HepG2 (cell line): ENCODE measurements around the gene PLOD2. TPM values are rescaled to one million over a fixed set of nuclear protein-coding genes. Genes with fewer than 3 reads are reported as not detected.

Experiments used
- ATF5 ChIP-seq: sonication (generic); formaldehyde crosslinking; IDR thresholded peaks from 2 replicates; pipeline ENCODE4 v1.4.0; 2020; ENCODE audit warnings: mild to moderate bottlenecking, low read depth, missing genetic modification reagents
- ATRX ChIP-seq: sonication (generic); formaldehyde crosslinking; IDR thresholded peaks from 2 replicates; pipeline ENCODE4 v1.4.0; 2020; ENCODE audit warnings: missing genetic modification reagents, borderline replicate concordance
- CCAR2 ChIP-seq: fragments of 200-400 bp; formaldehyde crosslinking; optimal IDR thresholded peaks from 2 replicates; pipeline ENCODE3; 2018; ENCODE audit warnings: low read depth, mild to moderate bottlenecking, low read length, moderate library complexity
- FOSL2 ChIP-seq: sonication (generic); formaldehyde crosslinking; IDR thresholded peaks from 2 replicates; pipeline ENCODE4 v1.4.0; 2020; ENCODE audit warnings: missing genetic modification reagents
- HMGXB3 ChIP-seq: sonication (generic); formaldehyde crosslinking; IDR thresholded peaks from 2 replicates; pipeline ENCODE4 v1.4.0; 2020; ENCODE audit warnings: missing genetic modification reagents, borderline replicate concordance
- HNF4A ChIP-seq: sonication (generic); formaldehyde crosslinking; IDR thresholded peaks from 2 replicates; pipeline ENCODE4 v1.4.0; 2020; ENCODE audit warnings: missing genetic modification reagents
- KLF11 ChIP-seq: IDR thresholded peaks from 2 replicates; pipeline ENCODE4 v1.6.1; 2016; ENCODE audit warnings: missing compliant biosample characterization
- MATR3 ChIP-seq: sonication (generic); formaldehyde crosslinking; IDR thresholded peaks from 2 replicates; pipeline ENCODE4 v1.4.0; 2020; ENCODE audit warnings: missing genetic modification reagents
- MIXL1 ChIP-seq: IDR thresholded peaks from 2 replicates; pipeline ENCODE4 v1.6.1; 2016
- PATZ1 ChIP-seq: sonication (generic); formaldehyde crosslinking; IDR thresholded peaks from 2 replicates; pipeline ENCODE4 v1.4.0; 2020; ENCODE audit warnings: missing genetic modification reagents
- PHB2 ChIP-seq: fragments of 450-650 bp; IDR thresholded peaks from 2 replicates; pipeline ENCODE4 v1.6.1; 2018; ENCODE audit not compliant: partially characterized antibody
- POLR2A ChIP-seq, 2 experiments: IDR thresholded peaks; 2 replicates each; pipeline ENCODE4 v1.6.1; 2011; ENCODE audit warnings: low read depth in 2 of 2, low read length in 2 of 2, mild to moderate bottlenecking in 1 of 2, moderate library complexity in 1 of 2; ENCODE audit not compliant: insufficient read depth in 1 of 2
- PRMT3 ChIP-seq: sonication (generic); formaldehyde crosslinking; IDR thresholded peaks from 2 replicates; pipeline ENCODE4 v1.8.1; 2022; ENCODE audit warnings: low read depth, mild to moderate bottlenecking, moderate library complexity, missing genetic modification reagents, borderline replicate concordance
- RARG ChIP-seq: sonication (generic); formaldehyde crosslinking; IDR thresholded peaks from 2 replicates; pipeline ENCODE4 v1.4.0; 2020; ENCODE audit warnings: low read depth, mild to moderate bottlenecking, missing genetic modification reagents
- SAP130 ChIP-seq: IDR thresholded peaks from 2 replicates; pipeline ENCODE4 v1.6.1; 2016; ENCODE audit warnings: low read depth
- SMAD9 ChIP-seq: sonication (generic); formaldehyde crosslinking; IDR thresholded peaks from 2 replicates; pipeline ENCODE4 v1.5.1; 2020; ENCODE audit warnings: mild to moderate bottlenecking, missing genetic modification reagents
- SMARCE1 ChIP-seq: fragments of 450-650 bp; IDR thresholded peaks from 2 replicates; pipeline ENCODE4 v1.6.1; 2017; ENCODE audit warnings: borderline replicate concordance
- SNRNP70 ChIP-seq: fragments of 200-400 bp; formaldehyde crosslinking; IDR thresholded peaks from 2 replicates; pipeline ENCODE4 v1.6.1; 2017; ENCODE audit warnings: mild to moderate bottlenecking, low read depth, low read length, moderate library complexity
- TEAD3 ChIP-seq: optimal IDR thresholded peaks from 2 replicates; pipeline ENCODE3; 2016; ENCODE audit warnings: borderline replicate concordance
- YY1 ChIP-seq: IDR thresholded peaks from 2 replicates; pipeline ENCODE4 v1.6.1; 2011; ENCODE audit warnings: low read length, low read depth, moderate library complexity, mild to moderate bottlenecking; ENCODE audit not compliant: insufficient read depth, insufficient replicate concordance
- ZBTB42 ChIP-seq: sonication (generic); formaldehyde crosslinking; IDR thresholded peaks from 2 replicates; pipeline ENCODE4 v1.5.0; 2020; ENCODE audit warnings: mild to moderate bottlenecking, missing genetic modification reagents
- ZNF367 ChIP-seq: sonication (generic); formaldehyde crosslinking; IDR thresholded peaks from 2 replicates; pipeline ENCODE4 v1.4.0; 2020; ENCODE audit warnings: missing genetic modification reagents, borderline replicate concordance
- ZNF484 ChIP-seq: sonication (generic); formaldehyde crosslinking; IDR thresholded peaks from 2 replicates; pipeline ENCODE4 v1.5.1; 2020; ENCODE audit warnings: mild to moderate bottlenecking, low read depth, missing genetic modification reagents, borderline replicate concordance
- ZNF577 ChIP-seq: sonication (generic); formaldehyde crosslinking; IDR thresholded peaks from 2 replicates; pipeline ENCODE4 v1.4.0; 2020; ENCODE audit warnings: mild to moderate bottlenecking, low read depth, missing genetic modification reagents, borderline replicate concordance
- ZNF660 ChIP-seq: sonication (generic); formaldehyde crosslinking; IDR thresholded peaks from 2 replicates; pipeline ENCODE4 v1.5.1; 2020; ENCODE audit warnings: mild to moderate bottlenecking, low read depth, missing genetic modification reagents, borderline replicate concordance
- ZNF670 ChIP-seq: sonication (generic); formaldehyde crosslinking; IDR thresholded peaks from 2 replicates; pipeline ENCODE4 v1.8.0; 2022; ENCODE audit warnings: mild to moderate bottlenecking, missing genetic modification reagents, borderline replicate concordance
- ZNF724P ChIP-seq: sonication (generic); formaldehyde crosslinking; IDR thresholded peaks from 2 replicates; pipeline ENCODE4 v1.8.0; 2022; ENCODE audit warnings: missing genetic modification reagents, borderline replicate concordance
- polyA plus RNA-seq, 8 experiments: library from polyadenylated mRNA; depleted of rRNA in 3 of 8; stranded (reverse) in 7 of 8; unstranded in 1 of 8; fragments of >200 nt; fragmentation: Illumina TruSeq in 4 of 8; extraction: Trizol in 4 of 8; gene quantifications; 2 replicates each; pipeline versions ENCODE4 v1.2.1 to v1.2.3, GENCODE V29; 2011 to 2016; ENCODE audit warnings: low read depth in 4 of 8, missing spikeins in 1 of 8, mixed read lengths in 1 of 8; ENCODE audit not compliant: insufficient read depth in 1 of 8
- total RNA-seq, 5 experiments: library from RNA; depleted of rRNA; stranded (reverse); fragments of >200 nt; fragmentation: Illumina TruSeq; extraction: Trizol; gene quantifications; 2 replicates each; pipeline ENCODE4 v1.2.3, GENCODE V29; 2016; ENCODE audit warnings: low read depth in 1 of 5

PLOD2 gene
- total and polyA plus RNA-seq, 2 of the 13 experiments (the other 11 are each of a cell fraction or from before 2014, with no cell fraction given): 107 to 161 TPM

GRCh38 chr3:146152834-146153233 is 8.2 kb downstream of the PLOD2 start (continued):
- TF ChIP-seq RARG (CRISPR knock-in tag) (no peak), MIXL1 (CRISPR knock-in tag) (no peak), SMARCE1 (no peak), PRMT3 (CRISPR knock-in tag) (no peak), ZNF367 (CRISPR knock-in tag) (no peak), ZNF577 (CRISPR knock-in tag) (no peak), KLF11 (CRISPR knock-in tag) (no peak), TEAD3 (CRISPR knock-in tag) (peak; percentile 59), FOSL2 (CRISPR knock-in tag) (0 out of 2 replicates have a peak, but pooled peaks have one; percentile 17), YY1 (no peak), HMGXB3 (CRISPR knock-in tag) (no peak), ZBTB42 (CRISPR knock-in tag) (no peak), SAP130 (no peak), ZNF724P (CRISPR knock-in tag) (no peak), ATRX (CRISPR knock-in tag) (no peak), SMAD9 (CRISPR knock-in tag) (no peak), CCAR2 (no peak), ATF5 (no peak), POLR2A (IDR thresholded peaks at IDR 0.05; ENCODE audit: insufficient read depth in 1 of 2, low read depth in 2 of 2, low read length in 2 of 2) (peak in 1 of 2 experiments; percentile 55; a peak in 1 of 4 replicates), ZNF670 (no peak), MATR3 (no peak), HNF4A (CRISPR knock-in tag) (0 out of 2 replicates have a peak, but pooled peaks have one; percentile 2), PATZ1 (CRISPR knock-in tag) (no peak), PHB2 (no peak), ZNF660 (CRISPR knock-in tag) (no peak), SNRNP70 (no peak), ZNF484 (CRISPR knock-in tag) (no peak)
